ENCODE measurements around the gene TESK1. TPM values are rescaled to one million over a fixed set of nuclear protein-coding genes. Genes with fewer than 3 reads are reported as not detected.

Gene TESK1
- total RNA-seq, 1 donor from 2014 or later, result 5.2 TPM

GRCh38 chr9:35563791-35564197, 41.3 kb upstream of the TESK1 start:
- peaks cover 5% of the 10 kb centered on the region for H3K27me3 Mint-ChIP-seq (ENCODE audit: insufficient read depth, low read depth)
- Histone ChIP-seq H3K4me2 (peak overlapping the region; percentile 38), H3K36me3 (no peaks in the 10 kb centered on the region), H3K4me3 (no peak overlapping the region), H3K9ac (no peak overlapping the region), H3K9me3 (ENCODE audit: low read depth) (no peaks in the 10 kb centered on the region), H3K79me2 (ENCODE audit: low read depth) (no peaks in the 10 kb centered on the region), H2AFZ (replicated peaks) (peak overlapping the region; percentile 68), H3F3A (ENCODE audit: low read depth) (no peaks in the 10 kb centered on the region), H3K27ac (no peak overlapping the region), H3K4me1 (peaks cover 10% of the 10 kb centered on the region), H3K27me3 (no peaks in the 10 kb centered on the region), H4K20me1 (ENCODE audit: low read depth) (no peaks in the 10 kb centered on the region)
- peaks cover 4% of the 10 kb centered on the region for H3K36me3 Mint-ChIP-seq
- peaks cover 13% of the 10 kb centered on the region for H3K4me1 Mint-ChIP-seq
- H3K4me3 Mint-ChIP-seq, result peak overlapping the region; percentile 55
- DNase-seq (ENCODE audit: low spot score), result peak; percentile 68
- no peaks in the 10 kb centered on the region for H3K9me3 Mint-ChIP-seq
- no peak for TF ChIP-seq CTCF (IDR thresholded peaks at IDR 0.05)
- TF ChIP-seq EZH2 (IDR thresholded peaks at IDR 0.05), result no peak
- TF ChIP-seq EZH2phosphoT487 (IDR thresholded peaks at IDR 0.05), result no peak
- H3K27ac Mint-ChIP-seq, result peak overlapping the region; percentile 89

GRCh38 chr9:35564658-35565061, 40.4 kb upstream of the TESK1 start:
- H3K27ac Mint-ChIP-seq, result peak overlapping the region; percentile 29
- Histone ChIP-seq H3K27ac (no peak overlapping the region), H3K9me3 (ENCODE audit: low read depth) (no peaks in the 10 kb centered on the region), H3K4me2 (no peak overlapping the region), H3K27me3 (no peaks in the 10 kb centered on the region), H3K36me3 (no peaks in the 10 kb centered on the region), H3K79me2 (ENCODE audit: low read depth) (no peaks in the 10 kb centered on the region), H3K4me1 (peaks cover 10% of the 10 kb centered on the region), H4K20me1 (ENCODE audit: low read depth) (no peaks in the 10 kb centered on the region), H3K4me3 (no peak overlapping the region), H2AFZ (replicated peaks) (no peak overlapping the region), H3K9ac (no peak overlapping the region), H3F3A (ENCODE audit: low read depth) (no peaks in the 10 kb centered on the region)
- H3K36me3 Mint-ChIP-seq, result no peaks in the 10 kb centered on the region
- no peaks in the 10 kb centered on the region for H3K9me3 Mint-ChIP-seq
- no peak overlapping the region for H3K4me3 Mint-ChIP-seq
- peaks cover 2% of the 10 kb centered on the region for H3K27me3 Mint-ChIP-seq (ENCODE audit: insufficient read depth, low read depth)
- TF ChIP-seq EZH2 (IDR thresholded peaks at IDR 0.05), result no peak
- TF ChIP-seq EZH2phosphoT487 (IDR thresholded peaks at IDR 0.05), result no peak
- no peak for TF ChIP-seq CTCF (IDR thresholded peaks at IDR 0.05)
- peaks cover 11% of the 10 kb centered on the region for H3K4me1 Mint-ChIP-seq
- DNase-seq (ENCODE audit: low spot score), result no peak

- Histone ChIP-seq H3K27ac (no peak overlapping the region), H2AFZ (replicated peaks) (no peak overlapping the region), H3K79me2 (ENCODE audit: low read depth) (no peaks in the 10 kb centered on the region), H3F3A (ENCODE audit: low read depth) (no peaks in the 10 kb centered on the region), H3K4me1 (peaks cover 10% of the 10 kb centered on the region), H3K4me2 (no peak overlapping the region), H4K20me1 (ENCODE audit: low read depth) (no peaks in the 10 kb centered on the region), H3K4me3 (no peak overlapping the region), H3K9me3 (ENCODE audit: low read depth) (no peaks in the 10 kb centered on the region), H3K9ac (no peak overlapping the region), H3K36me3 (no peaks in the 10 kb centered on the region), H3K27me3 (no peaks in the 10 kb centered on the region)
- Mint-ChIP-seq H3K27ac (no peak overlapping the region), H3K4me3 (no peak overlapping the region), H3K36me3 (no peaks in the 10 kb centered on the region), H3K9me3 (no peaks in the 10 kb centered on the region), H3K4me1 (peaks cover 11% of the 10 kb centered on the region), H3K27me3 (ENCODE audit: insufficient read depth, low read depth) (peaks cover 2% of the 10 kb centered on the region)
- no peak for TF ChIP-seq EZH2 (IDR thresholded peaks at IDR 0.05)
- no peak for TF ChIP-seq CTCF (IDR thresholded peaks at IDR 0.05)
- TF ChIP-seq EZH2phosphoT487 (IDR thresholded peaks at IDR 0.05), result no peak
- no peak for DNase-seq (ENCODE audit: low spot score)
Measured at GRCh38 chr9:35566417-35566816, 38.6 kb upstream of the TESK1 start.

All from neural progenitor cell (in vitro differentiated cells).